ENCODE results near the gene RNLS. TPM values are rescaled to one million over a fixed set of nuclear protein-coding genes. Genes with fewer than 3 reads are reported as not detected.

Gene RNLS
- total RNA-seq, 1 experiment from 2014 or later = not detected

- intact Hi-C loops (cut with micrococcal nuclease) = no loop called here
- Histone ChIP-seq H3K9me3 (ENCODE audit: control insufficient read depth in 1 of 2, insufficient read depth in 1 of 2, low read depth in 1 of 2, low read length in 2 of 2) (peaks cover 13 to 16% of the 10 kb centered on the region in 2 experiments; a peak in 1 of 4 replicates), H2AFZ (ENCODE audit: low read depth, low read length, poor library complexity, severe bottlenecking) (no peak overlapping the region), H4K20me1 (ENCODE audit: insufficient read depth) (no peaks in the 10 kb centered on the region), H3K79me2 (ENCODE audit: insufficient read depth, low read length) (no peaks in the 10 kb centered on the region), H3K4me1 (ENCODE audit: control insufficient read depth in 1 of 2, insufficient read depth in 2 of 2, low read length in 2 of 2) (no peaks in the 10 kb centered on the region), H3K4me3 (replicated peaks in 1 of 2; ENCODE audit: low read depth in 1 of 2, low read length in 2 of 2) (no peak overlapping the region), H3K9me2 (ENCODE audit: insufficient read depth) (no peaks in the 10 kb centered on the region), H3K4me2 (ENCODE audit: low read length) (no peak overlapping the region), H3K27me3 (ENCODE audit: insufficient read depth, low read length) (no peaks in the 10 kb centered on the region), H3K9ac (ENCODE audit: low read length) (no peak overlapping the region), H3K36me3 (ENCODE audit: control insufficient read depth in 1 of 2, insufficient read depth in 2 of 2, low read length in 2 of 2) (no peaks in the 10 kb centered on the region), H3K27ac (ENCODE audit: low read depth, low read length) (no peak overlapping the region)
- DNase-seq (ENCODE audit: low read depth, low spot score) = no peak
- no peak for TF ChIP-seq TCF7L2 (IDR thresholded peaks at IDR 0.05; ENCODE audit: borderline replicate concordance, extremely low read depth, insufficient read depth, insufficient read length)
- no peak for TF ChIP-seq SRF (IDR thresholded peaks at IDR 0.05; ENCODE audit: low read depth)
- TF ChIP-seq, protein P1, sequence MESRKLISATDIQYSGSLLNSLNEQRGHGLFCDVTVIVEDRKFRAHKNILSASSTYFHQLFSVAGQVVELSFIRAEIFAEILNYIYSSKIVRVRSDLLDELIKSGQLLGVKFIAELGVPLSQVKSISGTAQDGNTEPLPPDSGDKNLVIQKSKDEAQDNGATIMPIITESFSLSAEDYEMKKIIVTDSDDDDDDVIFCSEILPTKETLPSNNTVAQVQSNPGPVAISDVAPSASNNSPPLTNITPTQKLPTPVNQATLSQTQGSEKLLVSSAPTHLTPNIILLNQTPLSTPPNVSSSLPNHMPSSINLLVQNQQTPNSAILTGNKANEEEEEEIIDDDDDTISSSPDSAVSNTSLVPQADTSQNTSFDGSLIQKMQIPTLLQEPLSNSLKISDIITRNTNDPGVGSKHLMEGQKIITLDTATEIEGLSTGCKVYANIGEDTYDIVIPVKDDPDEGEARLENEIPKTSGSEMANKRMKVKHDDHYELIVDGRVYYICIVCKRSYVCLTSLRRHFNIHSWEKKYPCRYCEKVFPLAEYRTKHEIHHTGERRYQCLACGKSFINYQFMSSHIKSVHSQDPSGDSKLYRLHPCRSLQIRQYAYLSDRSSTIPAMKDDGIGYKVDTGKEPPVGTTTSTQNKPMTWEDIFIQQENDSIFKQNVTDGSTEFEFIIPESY (IDR thresholded peaks at IDR 0.05; ENCODE audit: extremely low read depth, insufficient replicate concordance, low read length) = no peak
- TF ChIP-seq MAX (IDR thresholded peaks at IDR 0.05) = no peak
- BruUV-seq (replicated peaks) = no TSS peak
- POLR2A ChIA-PET = no interaction called here
- CTCF ChIA-PET = interaction anchor here (0.8 kb wide), 1 partner anchor 616 kb away, joined by 3 read pairs; no protein-coding TSS in a partner anchor
- ATAC-seq = no peak
- RAD21 ChIA-PET (ENCODE audit: low non-redundant PET in 1 of 2, low total read pairs in 2 of 2, uncharacterized antibody in 2 of 2, unreplicated experiment in 2 of 2) = no interaction called here
These were observed 266.7 kb downstream of the RNLS start for GRCh38 chr10:88316292-88316861.

GRCh38 chr10:88315755-88316154 is 267.4 kb downstream of the RNLS start:
- intact Hi-C loops (cut with micrococcal nuclease) = no loop called here
- peaks cover 12 to 13% of the 10 kb centered on the region in 2 experiments; a peak in 1 of 4 replicates for H3K9me3 ChIP-seq (ENCODE audit: control insufficient read depth in 1 of 2, insufficient read depth in 1 of 2, low read depth in 1 of 2, low read length in 2 of 2)
- H3K4me2 ChIP-seq (ENCODE audit: low read length) = no peak overlapping the region
- no peak overlapping the region for H3K27ac ChIP-seq (ENCODE audit: low read depth, low read length)
- ATAC-seq = no peak
- no peaks in the 10 kb centered on the region for H3K36me3 ChIP-seq (ENCODE audit: control insufficient read depth in 1 of 2, insufficient read depth in 2 of 2, low read length in 2 of 2)
- no peaks in the 10 kb centered on the region for H3K4me1 ChIP-seq (ENCODE audit: control insufficient read depth in 1 of 2, insufficient read depth in 2 of 2, low read length in 2 of 2)
- RAD21 ChIA-PET (ENCODE audit: low non-redundant PET in 1 of 2, low total read pairs in 2 of 2, uncharacterized antibody in 2 of 2, unreplicated experiment in 2 of 2) = no interaction called here
- BruUV-seq (replicated peaks) = no TSS peak
- no peak overlapping the region for H2AFZ ChIP-seq (ENCODE audit: low read depth, low read length, poor library complexity, severe bottlenecking)
- DNase-seq (ENCODE audit: low read depth, low spot score) = no peak
- CTCF ChIA-PET = interaction anchor here (0.8 kb wide), 1 partner anchor 616 kb away, joined by 3 read pairs; no protein-coding TSS in a partner anchor
- TF ChIP-seq TCF7L2 (IDR thresholded peaks at IDR 0.05; ENCODE audit: borderline replicate concordance, extremely low read depth, insufficient read depth, insufficient read length) (no peak), CBX3 (IDR thresholded peaks at IDR 0.05; ENCODE audit: low read depth) (no peak), POLR2A (IDR thresholded peaks at IDR 0.05; ENCODE audit: borderline replicate concordance, extremely low read depth, insufficient read depth, insufficient read length) (no peak), CEBPB (IDR thresholded peaks at IDR 0.05; ENCODE audit: low read depth) (no peak), SIN3A (IDR thresholded peaks at IDR 0.05; ENCODE audit: low read depth) (no peak), SRF (IDR thresholded peaks at IDR 0.05; ENCODE audit: low read depth) (no peak), REST (IDR thresholded peaks at IDR 0.05; ENCODE audit: low read depth) (no peak), EZH2 (IDR thresholded peaks at IDR 0.05) (no peak), ELF1 (IDR thresholded peaks at IDR 0.05; ENCODE audit: borderline replicate concordance, low read depth) (no peak)
- TF ChIP-seq, protein P2, sequence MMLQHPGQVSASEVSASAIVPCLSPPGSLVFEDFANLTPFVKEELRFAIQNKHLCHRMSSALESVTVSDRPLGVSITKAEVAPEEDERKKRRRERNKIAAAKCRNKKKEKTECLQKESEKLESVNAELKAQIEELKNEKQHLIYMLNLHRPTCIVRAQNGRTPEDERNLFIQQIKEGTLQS (IDR thresholded peaks at IDR 0.05) = no peak
- no peak overlapping the region for H3K4me3 ChIP-seq (replicated peaks in 1 of 2; ENCODE audit: low read depth in 1 of 2, low read length in 2 of 2)
- H3K79me2 ChIP-seq (ENCODE audit: insufficient read depth, low read length) = no peaks in the 10 kb centered on the region
- POLR2A ChIA-PET = no interaction called here
- no peaks in the 10 kb centered on the region for H3K27me3 ChIP-seq (ENCODE audit: insufficient read depth, low read length)
- H4K20me1 ChIP-seq (ENCODE audit: insufficient read depth) = no peaks in the 10 kb centered on the region
- no peaks in the 10 kb centered on the region for H3K9me2 ChIP-seq (ENCODE audit: insufficient read depth)
- no peak overlapping the region for H3K9ac ChIP-seq (ENCODE audit: low read length)

Data from HCT116 (cell line).